Parathyroid adenoma (tissue), 2 donors: ENCODE results near the gene CBFB.

Experiments
- H2AFZ ChIP-seq: fragments of 300-600 bp; sonication (generic); one replicate; pipeline ENCODE4 v1.7.0; 2017; ENCODE audit warnings: antibody characterized with exemption, mild to moderate bottlenecking
- H3K27ac ChIP-seq: fragments of 300-600 bp; sonication (generic); one replicate; pipeline ENCODE4 v1.7.0; 2017
- H3K27me3 ChIP-seq: fragments of 300-600 bp; sonication (generic); one replicate; pipeline ENCODE4 v1.7.0; 2017; ENCODE audit warnings: low read length; ENCODE audit not compliant: control insufficient read depth, insufficient read depth
- H3K36me3 ChIP-seq: fragments of 300-600 bp; sonication (generic); one replicate; pipeline ENCODE4 v1.7.0; 2017; ENCODE audit warnings: low read length; ENCODE audit not compliant: control insufficient read depth, insufficient read depth
- H3K4me1 ChIP-seq: fragments of 300-600 bp; sonication (generic); one replicate; pipeline ENCODE4 v1.7.0; 2017; ENCODE audit warnings: control low read depth
- H3K4me2 ChIP-seq: fragments of 300-600 bp; sonication (generic); one replicate; pipeline ENCODE4 v1.7.0; 2017; ENCODE audit warnings: low read length
- H3K4me3 ChIP-seq: fragments of 300-600 bp; sonication (generic); one replicate; pipeline ENCODE4 v1.7.0; 2017; ENCODE audit warnings: low read depth, low read length
- H3K79me2 ChIP-seq: fragments of 300-600 bp; sonication (generic); one replicate; pipeline ENCODE4 v1.7.0; 2017; ENCODE audit warnings: control low read depth
- H3K9ac ChIP-seq: fragments of 300-600 bp; sonication (generic); one replicate; pipeline ENCODE4 v1.7.0; 2017; ENCODE audit warnings: mild to moderate bottlenecking
- H3K9me3 ChIP-seq: fragments of 300-600 bp; sonication (generic); one replicate; pipeline ENCODE4 v1.7.0; 2017; ENCODE audit warnings: low read length; ENCODE audit not compliant: control insufficient read depth
- TF ChIP-seq, protein P1 (sequence below): fragments of 300-600 bp; sonication (generic); IDR thresholded peaks from one replicate; pipeline ENCODE4 v1.7.0; 2017; ENCODE audit warnings: antibody characterized with exemption, mild to moderate bottlenecking
- donor health status: primary hyperparathyroidism.

CBFB gene

DNA sequence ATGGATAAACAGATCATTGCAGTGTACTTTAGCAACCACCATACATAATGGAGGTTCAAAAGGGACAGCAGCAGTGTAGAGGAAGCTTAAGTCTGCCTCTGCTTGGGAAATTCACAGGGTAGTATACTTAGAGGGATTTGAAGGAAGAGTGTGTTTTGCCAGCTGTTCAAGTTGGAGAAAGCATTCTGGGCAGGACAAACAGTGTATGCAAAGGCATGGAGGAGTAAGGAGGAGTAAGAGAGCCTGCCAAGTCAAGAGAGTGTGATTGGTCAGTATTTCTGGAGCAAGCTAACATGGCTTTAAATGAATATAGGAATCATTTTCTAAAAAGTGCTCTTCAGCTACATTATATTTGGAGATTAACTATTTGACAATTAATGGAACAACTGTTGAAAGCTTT lies 57.9 kb downstream of the CBFB start:
- Histone ChIP-seq H3K27me3 (no peaks in the 10 kb centered on the region), H3K4me1 (no peaks in the 10 kb centered on the region), H3K9ac (no peak overlapping the region), H3K36me3 (no peaks in the 10 kb centered on the region), H3K27ac (no peak overlapping the region), H3K9me3 (no peaks in the 10 kb centered on the region), H3K79me2 (peaks cover 13% of the 10 kb centered on the region), H2AFZ (no peak overlapping the region), H3K4me3 (no peak overlapping the region), H3K4me2 (no peak overlapping the region)
- TF ChIP-seq, protein P1, sequence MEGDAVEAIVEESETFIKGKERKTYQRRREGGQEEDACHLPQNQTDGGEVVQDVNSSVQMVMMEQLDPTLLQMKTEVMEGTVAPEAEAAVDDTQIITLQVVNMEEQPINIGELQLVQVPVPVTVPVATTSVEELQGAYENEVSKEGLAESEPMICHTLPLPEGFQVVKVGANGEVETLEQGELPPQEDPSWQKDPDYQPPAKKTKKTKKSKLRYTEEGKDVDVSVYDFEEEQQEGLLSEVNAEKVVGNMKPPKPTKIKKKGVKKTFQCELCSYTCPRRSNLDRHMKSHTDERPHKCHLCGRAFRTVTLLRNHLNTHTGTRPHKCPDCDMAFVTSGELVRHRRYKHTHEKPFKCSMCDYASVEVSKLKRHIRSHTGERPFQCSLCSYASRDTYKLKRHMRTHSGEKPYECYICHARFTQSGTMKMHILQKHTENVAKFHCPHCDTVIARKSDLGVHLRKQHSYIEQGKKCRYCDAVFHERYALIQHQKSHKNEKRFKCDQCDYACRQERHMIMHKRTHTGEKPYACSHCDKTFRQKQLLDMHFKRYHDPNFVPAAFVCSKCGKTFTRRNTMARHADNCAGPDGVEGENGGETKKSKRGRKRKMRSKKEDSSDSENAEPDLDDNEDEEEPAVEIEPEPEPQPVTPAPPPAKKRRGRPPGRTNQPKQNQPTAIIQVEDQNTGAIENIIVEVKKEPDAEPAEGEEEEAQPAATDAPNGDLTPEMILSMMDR: no peak

DNA sequence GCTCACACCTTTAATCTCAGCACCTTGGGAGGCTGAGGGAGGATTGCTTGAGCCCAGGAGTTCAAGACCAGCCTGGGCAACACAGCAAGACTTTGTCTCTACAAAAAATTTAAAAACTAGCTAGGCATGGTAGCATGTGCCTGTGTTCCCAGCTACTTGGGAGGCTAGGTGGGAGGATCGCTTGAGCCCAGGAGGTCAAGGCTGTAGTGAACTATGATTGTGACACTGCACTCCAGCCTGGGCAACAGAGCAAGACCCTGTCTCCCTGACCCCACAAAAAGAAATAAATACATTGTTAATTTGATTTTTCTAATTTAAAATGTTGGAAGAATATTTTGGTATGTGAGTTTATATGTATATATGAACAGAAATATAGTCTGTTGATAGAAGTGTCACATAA lies 58.3 kb downstream of the CBFB start:
- no peak overlapping the region for H2AFZ ChIP-seq
- TF ChIP-seq, protein P1: no peak
- no peaks in the 10 kb centered on the region for H3K4me1 ChIP-seq
- no peak overlapping the region for H3K27ac ChIP-seq
- peaks cover 13% of the 10 kb centered on the region for H3K79me2 ChIP-seq
- no peak overlapping the region for H3K9ac ChIP-seq
- H3K9me3 ChIP-seq: no peaks in the 10 kb centered on the region
- no peaks in the 10 kb centered on the region for H3K36me3 ChIP-seq
- H3K27me3 ChIP-seq: no peaks in the 10 kb centered on the region
- no peak overlapping the region for H3K4me2 ChIP-seq
- H3K4me3 ChIP-seq: no peak overlapping the region

- H3K4me1 ChIP-seq: no peaks in the 10 kb centered on the region
- no peak overlapping the region for H2AFZ ChIP-seq
- no peak overlapping the region for H3K9ac ChIP-seq
- no peak overlapping the region for H3K4me2 ChIP-seq
- no peaks in the 10 kb centered on the region for H3K27me3 ChIP-seq
- no peaks in the 10 kb centered on the region for H3K36me3 ChIP-seq
- no peak overlapping the region for H3K4me3 ChIP-seq
- no peaks in the 10 kb centered on the region for H3K9me3 ChIP-seq
- no peak overlapping the region for H3K27ac ChIP-seq
- TF ChIP-seq, protein P1: no peak
- peaks cover 13% of the 10 kb centered on the region for H3K79me2 ChIP-seq
These were observed 58.9 kb downstream of the CBFB start for GRCh38 chr16:67087803-67088202.

- no peaks in the 10 kb centered on the region for H3K4me1 ChIP-seq
- no peaks in the 10 kb centered on the region for H3K9me3 ChIP-seq
These were observed 59.6 kb downstream of the CBFB start for GRCh38 chr16:67088551-67088950.

GRCh38 chr16:67089101-67089500 lies 60.2 kb downstream of the CBFB start:
- H3K27me3 ChIP-seq: no peaks in the 10 kb centered on the region
- H3K4me3 ChIP-seq: no peak overlapping the region
- TF ChIP-seq, protein P1: no peak
- H3K27ac ChIP-seq: no peak overlapping the region
- H2AFZ ChIP-seq: no peak overlapping the region
- H3K4me2 ChIP-seq: no peak overlapping the region
- peaks cover 11% of the 10 kb centered on the region for H3K79me2 ChIP-seq
- H3K4me1 ChIP-seq: no peaks in the 10 kb centered on the region
- no peak overlapping the region for H3K9ac ChIP-seq
- H3K9me3 ChIP-seq: no peaks in the 10 kb centered on the region
- H3K36me3 ChIP-seq: no peaks in the 10 kb centered on the region

More at GRCh38 chr16:67088551-67088950, 59.6 kb downstream of the CBFB start:
- TF ChIP-seq, protein P1: no peak
- Histone ChIP-seq H3K9ac (no peak overlapping the region), H3K79me2 (peaks cover 8% of the 10 kb centered on the region), H3K4me2 (no peak overlapping the region), H3K27ac (no peak overlapping the region), H3K4me3 (no peak overlapping the region), H3K27me3 (no peaks in the 10 kb centered on the region), H2AFZ (no peak overlapping the region), H3K36me3 (no peaks in the 10 kb centered on the region)
